KOPT-K1 (cell line): ENCODE results near the gene CAMTA1.

Source experiments
- H3K27ac ChIP-seq: fragments of 200-600 bp; sonication (generic); 2 replicates; pipeline ENCODE4 v1.5.1; 2016; ENCODE audit warnings: antibody characterized with exemption, mild to moderate bottlenecking, low read depth, low read length; ENCODE audit not compliant: poor library complexity, severe bottlenecking
- H3K36me3 ChIP-seq: fragments of 200-600 bp; sonication (generic); 2 replicates; pipeline ENCODE4 v1.5.1; 2017; ENCODE audit warnings: antibody characterized with exemption, mild to moderate bottlenecking, low read length, moderate library complexity; ENCODE audit not compliant: insufficient read depth
- H3K9me3 ChIP-seq: fragments of 200-600 bp; sonication (generic); 2 replicates; pipeline ENCODE4 v1.5.1; 2017; ENCODE audit warnings: antibody characterized with exemption, low read length, mild to moderate bottlenecking; ENCODE audit not compliant: insufficient read depth, poor library complexity, severe bottlenecking

Gene CAMTA1

GRCh38 chr1:7482772-7483495 is 697.7 kb downstream of the CAMTA1 start:
- H3K27ac ChIP-seq: no peak overlapping the region
- H3K36me3 ChIP-seq: no peaks in the 10 kb centered on the region
- no peaks in the 10 kb centered on the region for H3K9me3 ChIP-seq

DNA sequence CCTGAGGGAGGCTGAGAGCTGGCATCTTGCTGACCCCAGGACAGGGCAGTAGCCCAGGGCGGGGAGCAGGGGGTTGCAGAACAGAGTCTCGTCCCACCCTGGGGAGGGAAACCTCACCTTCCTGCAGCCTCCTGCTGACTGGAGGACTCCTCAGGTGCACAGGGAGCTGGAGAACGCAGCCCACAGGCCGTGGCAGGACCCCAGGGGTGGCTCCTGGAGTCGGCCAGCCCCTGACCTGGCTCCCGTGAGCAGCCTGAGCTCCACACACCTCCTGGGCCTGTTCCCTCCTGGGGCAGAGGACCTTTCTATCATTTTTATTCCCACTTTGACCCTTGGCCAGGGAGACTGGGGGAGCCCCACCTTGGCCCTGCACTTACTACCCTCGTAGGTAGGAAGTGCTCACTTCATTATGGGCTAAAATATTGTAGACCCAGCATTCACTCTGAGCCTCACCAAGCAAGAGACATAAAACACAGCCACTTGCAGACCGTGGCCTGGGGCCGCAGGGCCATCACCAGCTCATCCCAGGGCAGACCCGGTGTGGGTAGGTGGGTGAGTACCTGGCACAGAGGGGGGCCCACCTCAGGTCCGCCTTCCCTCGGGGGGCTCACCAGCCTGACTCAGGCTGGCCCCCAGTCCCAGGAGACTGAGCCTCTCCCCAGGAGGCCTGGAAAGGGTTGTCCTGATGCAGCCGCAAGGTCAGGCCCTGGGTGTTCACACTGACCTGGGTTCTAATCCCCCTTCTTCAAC is 698.6 kb downstream of the CAMTA1 start:
- no peak overlapping the region for H3K27ac ChIP-seq
- H3K36me3 ChIP-seq: no peaks in the 10 kb centered on the region
- H3K9me3 ChIP-seq: no peaks in the 10 kb centered on the region

- Histone ChIP-seq H3K9me3 (no peaks in the 10 kb centered on the region), H3K27ac (no peak overlapping the region), H3K36me3 (no peaks in the 10 kb centered on the region)
Measured at GRCh38 chr1:7485086-7485780, 700.0 kb downstream of the CAMTA1 start.

GRCh38 chr1:7485826-7486225 is 700.6 kb downstream of the CAMTA1 start:
- H3K9me3 ChIP-seq: no peaks in the 10 kb centered on the region
- H3K27ac ChIP-seq: no peak overlapping the region
- H3K36me3 ChIP-seq: no peaks in the 10 kb centered on the region

- H3K27ac ChIP-seq: no peak overlapping the region
- no peaks in the 10 kb centered on the region for H3K36me3 ChIP-seq
- H3K9me3 ChIP-seq: no peaks in the 10 kb centered on the region
Measured at GRCh38 chr1:7487766-7488474, 702.7 kb downstream of the CAMTA1 start.

DNA sequence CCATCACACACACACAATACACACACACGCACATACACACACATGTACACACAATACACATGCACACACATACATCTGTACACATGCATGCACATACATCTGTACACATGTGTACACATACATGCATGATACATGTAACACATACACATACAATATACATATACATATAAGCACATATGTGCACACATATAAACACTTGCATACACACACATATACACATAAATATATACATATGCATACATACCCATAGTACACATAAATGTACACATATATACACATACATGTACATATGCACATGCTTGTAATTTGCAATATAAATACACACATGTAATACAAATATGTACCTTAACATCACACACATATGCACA is 703.2 kb downstream of the CAMTA1 start:
- Histone ChIP-seq H3K9me3 (no peaks in the 10 kb centered on the region), H3K36me3 (no peaks in the 10 kb centered on the region), H3K27ac (no peak overlapping the region)

- no peaks in the 10 kb centered on the region for H3K9me3 ChIP-seq
- H3K27ac ChIP-seq: no peak overlapping the region
- H3K36me3 ChIP-seq: no peaks in the 10 kb centered on the region
Measured at GRCh38 chr1:7489586-7489985, 704.3 kb downstream of the CAMTA1 start.

DNA sequence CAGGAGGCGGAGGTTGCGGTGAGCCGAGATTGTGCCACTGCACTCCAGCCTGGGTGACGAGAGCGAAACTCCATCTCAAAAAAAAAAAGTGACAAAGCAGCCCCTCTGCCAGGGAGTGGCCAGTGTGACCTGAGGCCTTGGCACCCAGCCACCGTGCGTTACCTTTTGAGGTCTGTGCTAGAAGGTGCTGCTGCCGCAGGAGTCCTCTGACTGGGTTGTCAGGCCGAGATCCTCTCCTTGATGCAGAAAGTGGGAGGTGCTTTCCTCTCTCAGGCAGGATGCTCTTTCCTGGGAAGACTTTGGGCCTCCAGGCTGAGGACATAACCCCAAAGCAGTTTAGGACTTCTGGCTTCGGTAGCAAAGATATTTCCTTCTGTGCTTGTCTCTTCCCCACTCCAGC is 705.3 kb downstream of the CAMTA1 start:
- Histone ChIP-seq H3K27ac (no peak overlapping the region), H3K36me3 (no peaks in the 10 kb centered on the region), H3K9me3 (no peaks in the 10 kb centered on the region)

DNA sequence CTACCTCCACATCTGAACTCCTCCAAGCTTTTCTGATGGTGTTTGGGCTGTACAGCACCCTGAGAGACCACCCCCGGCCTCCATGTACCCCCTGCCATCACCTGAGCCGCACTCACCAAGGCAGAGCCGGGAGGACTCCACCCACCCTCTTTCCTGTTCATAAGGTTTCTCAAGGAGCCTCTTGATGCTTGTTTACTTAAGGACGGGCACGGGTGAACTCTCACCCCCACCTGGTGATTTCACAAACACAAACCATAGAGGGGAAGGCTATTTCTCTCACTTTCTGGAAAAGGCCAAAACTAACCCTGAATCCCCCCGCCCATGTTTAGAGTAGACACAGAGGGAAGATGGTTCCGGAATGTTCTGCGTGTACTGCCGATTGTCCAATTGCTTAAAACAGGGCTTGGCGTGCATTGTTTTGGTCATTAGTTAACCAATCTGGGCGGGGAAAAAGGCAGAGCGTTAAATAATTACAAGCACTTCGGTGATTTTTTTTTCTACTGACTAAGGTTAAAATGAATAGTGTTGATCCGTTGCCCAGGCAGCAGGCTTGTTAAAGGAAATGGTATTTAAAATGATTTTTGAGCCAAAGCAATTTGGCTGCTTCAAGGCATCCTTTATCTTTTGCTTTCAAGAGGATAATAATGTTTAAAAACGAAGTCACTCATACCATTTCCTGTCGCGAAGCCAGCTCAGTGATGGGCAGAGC is 706.0 kb downstream of the CAMTA1 start:
- Histone ChIP-seq H3K36me3 (no peaks in the 10 kb centered on the region), H3K9me3 (no peaks in the 10 kb centered on the region), H3K27ac (no peak overlapping the region)

- H3K36me3 ChIP-seq: no peaks in the 10 kb centered on the region
- H3K27ac ChIP-seq: no peak overlapping the region
- no peaks in the 10 kb centered on the region for H3K9me3 ChIP-seq
Measured at GRCh38 chr1:7491818-7492173, 706.5 kb downstream of the CAMTA1 start.

GRCh38 chr1:7493711-7494454 is 708.6 kb downstream of the CAMTA1 start:
- H3K36me3 ChIP-seq: no peaks in the 10 kb centered on the region
- H3K27ac ChIP-seq: no peak overlapping the region
- H3K9me3 ChIP-seq: peaks cover 6% of the 10 kb centered on the region

DNA sequence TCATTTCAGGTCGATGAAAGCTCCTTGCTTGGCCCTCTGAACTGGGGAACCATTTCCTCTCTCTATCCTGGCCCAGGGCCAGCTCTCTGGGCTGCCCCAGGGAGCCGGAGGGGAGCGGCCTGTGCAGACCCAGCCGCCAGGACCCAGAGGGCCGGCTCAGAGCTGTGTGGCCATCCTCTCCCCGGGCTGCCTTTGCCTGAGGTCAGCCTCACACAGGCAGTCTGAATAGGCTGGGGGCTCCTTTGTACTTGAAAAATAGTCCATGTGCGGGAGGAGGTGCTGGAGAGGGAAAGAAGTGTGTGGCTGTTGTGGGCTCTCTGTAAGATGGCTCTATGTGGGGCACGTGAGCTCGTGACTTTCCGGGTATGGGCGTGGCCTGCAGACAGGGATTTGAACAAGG is 710.7 kb downstream of the CAMTA1 start:
- Histone ChIP-seq H3K36me3 (no peaks in the 10 kb centered on the region), H3K9me3 (peaks cover 9% of the 10 kb centered on the region), H3K27ac (no peak overlapping the region)

- Histone ChIP-seq H3K36me3 (no peaks in the 10 kb centered on the region), H3K9me3 (peaks cover 9% of the 10 kb centered on the region), H3K27ac (no peak overlapping the region)
Measured at GRCh38 chr1:7497107-7497637, 711.9 kb downstream of the CAMTA1 start.
